Thyroid gland (tissue), 4 donors: ENCODE data around the gene ZBTB40.

ENCODE experiments used
- POLR2A ChIP-seq, 2 donors: fragments of 450-650 bp; IDR thresholded peaks; one replicate each; pipeline ENCODE4 v1.6.1; 2017; ENCODE audit warnings: antibody characterized with exemption in 2 of 2, mild to moderate bottlenecking in 2 of 2, moderate library complexity in 1 of 2
- TF ChIP-seq, protein P1 (sequence below), 6 experiments: fragments of 200-600 bp in 3 of 6; fragments of 450-650 bp in 3 of 6; sonication (generic) in 3 of 6; IDR thresholded peaks; one replicate each; pipeline ENCODE4 v1.5.1; 2016 to 2019; ENCODE audit warnings: antibody characterized with exemption in 6 of 6, mild to moderate bottlenecking in 2 of 6, inconsistent platforms in 1 of 6, moderate library complexity in 1 of 6

DNA sequence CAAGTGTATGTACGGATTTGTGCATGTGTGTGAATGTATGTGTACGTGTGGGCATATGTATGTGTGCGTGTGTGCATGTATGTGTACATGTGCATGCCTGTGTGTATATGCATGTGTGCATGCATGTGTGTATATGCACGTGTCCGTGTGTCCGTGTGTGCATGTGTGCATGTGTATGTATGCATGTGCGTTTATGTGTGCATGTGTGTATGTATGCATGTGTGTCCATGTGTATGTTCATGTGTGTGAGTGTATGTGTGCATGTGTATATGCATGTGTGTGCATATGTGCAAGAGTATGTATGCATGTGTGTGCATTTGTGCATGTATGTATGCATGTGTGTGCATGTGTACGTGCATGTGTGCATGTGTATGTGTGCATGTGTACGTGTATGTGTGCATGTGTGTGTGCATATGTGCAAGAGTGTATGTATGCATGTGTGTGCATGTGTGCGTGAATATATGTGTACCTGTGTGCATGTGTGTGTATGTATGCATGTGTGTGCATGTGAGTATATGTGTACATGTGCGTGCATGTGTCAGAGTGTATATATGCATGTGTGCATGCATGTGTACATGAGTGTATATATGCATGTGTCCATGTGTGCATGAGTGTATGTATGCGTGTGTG, 127.2 kb downstream of the ZBTB40 start:
- TF ChIP-seq, protein P1, sequence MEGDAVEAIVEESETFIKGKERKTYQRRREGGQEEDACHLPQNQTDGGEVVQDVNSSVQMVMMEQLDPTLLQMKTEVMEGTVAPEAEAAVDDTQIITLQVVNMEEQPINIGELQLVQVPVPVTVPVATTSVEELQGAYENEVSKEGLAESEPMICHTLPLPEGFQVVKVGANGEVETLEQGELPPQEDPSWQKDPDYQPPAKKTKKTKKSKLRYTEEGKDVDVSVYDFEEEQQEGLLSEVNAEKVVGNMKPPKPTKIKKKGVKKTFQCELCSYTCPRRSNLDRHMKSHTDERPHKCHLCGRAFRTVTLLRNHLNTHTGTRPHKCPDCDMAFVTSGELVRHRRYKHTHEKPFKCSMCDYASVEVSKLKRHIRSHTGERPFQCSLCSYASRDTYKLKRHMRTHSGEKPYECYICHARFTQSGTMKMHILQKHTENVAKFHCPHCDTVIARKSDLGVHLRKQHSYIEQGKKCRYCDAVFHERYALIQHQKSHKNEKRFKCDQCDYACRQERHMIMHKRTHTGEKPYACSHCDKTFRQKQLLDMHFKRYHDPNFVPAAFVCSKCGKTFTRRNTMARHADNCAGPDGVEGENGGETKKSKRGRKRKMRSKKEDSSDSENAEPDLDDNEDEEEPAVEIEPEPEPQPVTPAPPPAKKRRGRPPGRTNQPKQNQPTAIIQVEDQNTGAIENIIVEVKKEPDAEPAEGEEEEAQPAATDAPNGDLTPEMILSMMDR (IDR thresholded peaks at IDR 0.05), result no peak
- no peak for TF ChIP-seq POLR2A (IDR thresholded peaks at IDR 0.05)
